CD4-positive, alpha-beta T cell treated with Interleukin-4 for 1 hour (primary cell): ENCODE data around the gene MAX.
"Not testable (repeated sequence)": the region's sequence is repeated elsewhere in the genome, so short reads cannot be mapped to it uniquely, and the experiment has no call there.

Experiments
- DNase-seq, 2 donors: peaks; one replicate each; pipeline ENCODE4 v3.0.0-alpha.2; 2020 to 2022

Gene MAX

GRCh38 chr14:65103150-65103760 lies 938 bp upstream of the MAX start:
- DNase-seq: no peak

DNA sequence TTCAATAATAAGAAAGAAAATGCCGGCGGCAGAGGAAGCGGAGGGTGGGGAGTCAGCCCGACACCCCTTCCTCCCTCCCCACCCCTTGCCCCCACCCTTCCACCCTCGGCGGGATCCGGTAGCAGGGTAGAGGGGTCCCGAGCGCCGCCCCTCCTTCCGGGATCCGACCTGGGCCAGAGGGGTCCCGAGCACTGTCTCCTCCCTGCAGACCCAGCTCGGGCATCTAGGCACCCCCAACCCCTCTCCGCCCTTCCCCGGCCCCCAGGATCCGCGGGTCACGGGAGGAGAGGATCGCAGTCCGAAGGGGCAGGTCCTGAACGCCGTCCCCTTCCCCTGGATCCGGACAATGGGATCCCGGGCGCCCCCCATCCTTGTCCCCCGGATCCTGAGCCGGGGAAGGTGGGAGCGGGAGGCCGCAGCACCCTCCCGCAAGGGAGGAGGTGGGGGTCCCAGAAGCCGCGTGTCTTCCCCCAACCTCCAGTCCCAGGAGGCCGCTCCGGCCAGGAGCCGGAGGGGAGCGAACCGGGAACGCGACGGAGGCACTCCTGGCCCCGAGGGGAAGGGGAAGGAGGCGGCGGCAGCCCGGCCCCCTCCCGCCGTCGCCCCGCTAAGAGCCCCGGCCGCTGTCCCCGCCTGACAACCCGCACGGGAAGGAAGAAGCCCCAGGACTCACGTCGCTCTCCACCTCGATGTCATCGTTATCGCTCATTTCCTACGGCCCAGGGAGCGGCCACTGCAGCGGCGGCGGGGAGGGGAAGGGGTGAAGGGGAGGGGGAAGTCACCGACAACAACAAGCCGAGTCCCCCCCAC lies 481 bp downstream of the MAX start:
- peak; percentile 40 to 59 for DNase-seq

GRCh38 chr14:65100922-65101541 lies 1.3 kb downstream of the MAX start:
- DNase-seq: peak in 1 of 2 donors; percentile 35

- peak in 1 of 2 donors; percentile 72 for DNase-seq
Measured at GRCh38 chr14:65098586-65098985, 3.7 kb downstream of the MAX start.

GRCh38 chr14:65096323-65097089 lies 5.8 kb downstream of the MAX start:
- peak in 1 of 2 donors; percentile 19 for DNase-seq

- DNase-seq: no peak
Measured at GRCh38 chr14:65095633-65096205, 6.6 kb downstream of the MAX start.

DNA sequence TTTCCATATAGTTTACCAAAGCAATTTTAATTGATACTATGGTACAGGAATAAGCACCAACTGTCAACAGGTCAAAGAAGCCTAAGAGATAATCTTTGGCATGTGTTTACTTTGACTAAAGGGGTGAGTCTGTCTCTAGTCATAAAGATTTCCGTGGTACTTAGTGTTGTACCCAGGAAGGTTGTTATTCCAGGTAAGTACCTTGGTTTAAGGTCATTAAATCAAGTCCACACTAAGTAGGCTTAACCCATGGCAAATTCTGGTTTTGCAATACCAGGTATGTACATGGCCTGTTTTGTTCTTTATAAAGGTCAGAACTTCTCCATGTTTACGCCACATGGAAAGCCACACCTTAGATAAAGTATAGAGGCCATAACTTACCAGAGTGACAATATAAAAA lies 10.0 kb downstream of the MAX start:
- DNase-seq: no peak

DNA sequence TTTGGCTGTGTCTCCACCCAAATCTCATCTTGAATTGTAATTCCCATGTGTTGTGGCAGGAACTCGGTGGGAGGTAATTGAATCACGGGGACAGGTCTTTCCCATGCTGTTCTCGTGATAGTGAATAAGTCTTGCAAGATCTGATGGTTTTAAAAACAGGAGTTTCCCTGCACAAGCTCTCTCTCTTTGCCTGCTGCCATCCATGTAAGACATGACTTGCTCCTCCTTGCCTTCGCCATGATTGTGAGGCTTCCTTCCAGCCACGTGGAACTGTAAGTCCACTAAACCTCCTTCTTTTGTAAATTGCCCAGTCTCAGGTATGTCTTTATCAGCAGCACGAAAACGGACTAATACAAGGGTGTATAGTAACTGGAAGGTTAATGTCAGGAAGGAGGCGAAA lies 14.5 kb downstream of the MAX start:
- DNase-seq: not testable (repeated sequence)

DNA sequence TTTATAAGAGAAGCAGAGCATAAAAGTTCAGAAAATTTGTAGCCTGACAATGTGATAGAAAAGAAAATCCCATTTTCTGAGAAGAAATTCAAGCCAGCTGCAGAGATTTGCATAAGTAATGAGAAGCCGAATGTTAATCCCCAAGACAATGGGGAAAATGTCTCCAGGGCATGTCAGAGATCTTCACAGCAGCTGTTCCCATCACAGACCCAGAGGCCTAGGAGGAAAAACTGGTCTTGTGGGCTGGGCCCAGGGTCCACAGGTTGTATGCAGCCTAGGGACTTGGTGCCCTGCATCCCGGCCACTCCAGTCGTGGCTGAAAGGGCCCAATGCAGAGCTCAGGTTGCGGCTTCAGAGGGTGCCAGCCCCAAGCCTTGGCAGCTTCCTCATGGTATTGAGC lies 15.6 kb downstream of the MAX start:
- DNase-seq: not testable (repeated sequence)

GRCh38 chr14:65084554-65085505 lies 17.5 kb downstream of the MAX start:
- no peak for DNase-seq

DNA sequence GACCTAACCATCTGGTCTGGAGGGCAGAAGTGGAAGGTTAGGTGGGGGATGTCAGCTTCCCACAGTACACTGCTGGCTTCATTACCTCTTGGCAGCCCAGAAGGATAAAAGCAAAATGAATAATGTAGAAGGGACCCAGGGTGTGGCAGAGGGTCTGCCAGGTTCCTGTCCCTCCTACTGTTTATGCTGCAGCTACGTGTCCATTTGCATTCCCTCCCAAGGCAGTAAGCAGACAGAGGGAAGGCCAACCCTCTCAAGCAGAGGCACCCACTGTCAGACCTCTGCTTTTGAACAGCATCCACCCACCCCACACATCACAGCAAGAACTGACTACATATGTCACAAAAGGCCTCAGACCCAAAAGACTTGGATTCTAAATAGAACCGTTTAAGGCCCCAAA lies 19.4 kb downstream of the MAX start:
- no peak for DNase-seq

- no peak for DNase-seq
Measured at GRCh38 chr14:65080960-65081747, 21.2 kb downstream of the MAX start.

DNA sequence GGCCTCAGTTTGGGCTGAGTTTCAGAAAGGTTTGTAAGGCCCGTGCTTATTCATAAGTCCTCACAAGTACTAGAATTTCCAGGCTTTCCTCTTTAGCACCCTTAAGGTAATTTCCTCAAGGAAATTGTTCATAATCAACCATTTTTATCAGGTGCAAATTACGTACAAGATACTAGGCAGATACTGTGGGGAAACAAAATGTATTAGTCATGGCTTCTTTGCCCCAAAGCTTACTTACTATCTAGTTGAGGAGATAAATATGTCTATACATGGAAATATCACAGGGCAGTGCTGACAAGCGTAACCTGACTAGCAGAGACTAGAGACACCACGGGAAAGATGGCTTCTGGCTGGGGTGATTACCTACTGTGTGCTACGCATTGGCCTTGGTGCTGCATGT lies 22.5 kb downstream of the MAX start:
- DNase-seq: no peak

DNA sequence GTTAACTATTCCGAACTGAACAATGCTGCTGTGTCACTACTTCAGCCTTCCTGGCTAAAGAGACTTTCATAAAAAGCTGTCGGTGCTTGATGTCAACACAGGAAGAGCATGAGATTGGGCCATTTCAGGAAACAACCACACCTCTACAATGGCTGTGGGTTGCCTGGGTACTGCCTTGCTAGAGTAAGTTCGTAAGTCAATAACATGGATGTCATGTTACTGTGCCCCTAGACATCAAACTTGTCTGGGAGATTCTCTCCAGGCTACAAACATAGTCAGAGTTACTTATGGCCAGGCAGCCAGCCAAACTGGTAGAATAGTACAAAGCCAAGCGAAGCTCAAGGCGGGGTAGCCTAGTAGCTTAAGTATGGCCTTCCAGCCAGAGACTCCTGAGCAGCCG lies 23.1 kb downstream of the MAX start:
- DNase-seq: no peak

DNA sequence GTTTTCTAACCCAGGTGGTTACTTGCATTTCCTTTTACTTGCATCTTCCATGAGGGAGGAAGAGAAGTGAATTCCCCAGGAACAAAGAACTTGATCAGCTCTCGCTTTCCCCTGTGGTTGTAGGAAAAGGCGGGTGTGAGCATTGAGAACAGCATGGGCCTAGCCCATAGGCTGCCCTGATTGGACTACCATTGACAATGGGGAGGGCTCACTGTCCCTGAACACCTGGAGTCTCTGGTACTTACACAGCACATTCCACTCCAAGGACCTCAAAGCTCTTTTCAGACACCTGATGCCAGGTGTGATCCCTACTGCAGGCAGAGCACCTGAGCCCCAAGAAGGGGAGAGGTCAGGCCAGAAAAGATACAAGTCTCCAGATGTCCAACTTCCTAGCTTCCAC lies 25.0 kb downstream of the MAX start:
- DNase-seq: no peak

- DNase-seq: no peak
Measured at GRCh38 chr14:65075628-65076325, 26.5 kb downstream of the MAX start.

- DNase-seq: peak in 1 of 2 donors; percentile 32
Measured at GRCh38 chr14:65074449-65075150, 27.7 kb downstream of the MAX start.

GRCh38 chr14:65073605-65074201 lies 28.6 kb downstream of the MAX start:
- DNase-seq: no peak

DNA sequence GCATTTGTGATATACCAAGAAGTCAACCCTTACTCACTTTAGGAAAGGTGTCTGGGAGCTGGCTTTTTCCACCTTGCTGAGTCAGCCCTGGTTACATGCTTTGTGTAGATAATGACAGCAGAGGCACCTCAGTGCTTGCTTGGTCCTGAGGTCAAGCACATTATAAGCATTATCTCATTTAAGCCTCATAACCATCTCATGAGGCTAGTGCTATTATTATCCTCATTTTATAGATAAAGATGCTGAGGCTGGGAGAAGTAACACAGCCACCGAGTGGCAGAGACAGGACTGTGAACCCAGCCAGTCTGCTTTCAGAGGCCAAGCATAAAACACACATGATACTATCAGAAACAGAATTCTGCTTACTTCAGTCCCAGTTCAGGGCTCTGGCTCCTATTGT lies 29.4 kb downstream of the MAX start:
- DNase-seq: no peak
